Keratinocyte (primary cell): ENCODE results near the gene PCDH9.

Source experiments
- CTCF ChIP-seq, 3 experiments: IDR thresholded peaks in 1 of 3; conservative IDR thresholded peaks in 1 of 3; optimal IDR thresholded peaks in 1 of 3; 2 replicates in 2 of 3; 3 replicates in 1 of 3; pipeline versions ENCODE3 to v1.5.1; 2011; ENCODE audit warnings: low read length in 3 of 3, mild to moderate bottlenecking in 3 of 3, moderate library complexity in 2 of 3, control low read depth in 1 of 3, inconsistent platforms in 1 of 3; ENCODE audit not compliant: insufficient read depth in 2 of 3; ENCODE audit errors: extremely low read depth in 1 of 3
- EZH2 ChIP-seq: IDR thresholded peaks from one replicate; pipeline ENCODE4 v1.6.1; 2012; ENCODE audit warnings: inconsistent platforms, mild to moderate bottlenecking, low read length, moderate library complexity

- TF ChIP-seq CTCF (optimal IDR thresholded peaks at IDR 0.05 in 1 of 3, IDR thresholded peaks at IDR 0.05 in 1 of 3, conservative IDR thresholded peaks at IDR 0.05 in 1 of 3; ENCODE audit: extremely low read depth in 1 of 3, insufficient read depth in 2 of 3, low read length in 3 of 3) (no peak), EZH2 (no peak)
These were observed 228.8 kb downstream of the PCDH9 start for GRCh38 chr13:67001363-67001762.
